HFFc6 (cell line): ENCODE data around the gene KCNB1. TPM values are rescaled to one million over a fixed set of nuclear protein-coding genes. Genes with fewer than 3 reads are reported as not detected.

Source experiments
- DNase-seq: peaks from one replicate; pipeline ENCODE4 v3.0.0-alpha.2; 2018
- H3K27ac Mint-ChIP-seq: 2 replicates; pipeline ENCODE4 v1.8.0; 2020; ENCODE audit warnings: mild to moderate bottlenecking, mixed read lengths
- H3K27me3 Mint-ChIP-seq: 2 replicates; pipeline ENCODE4 v1.8.0; 2021; ENCODE audit warnings: mild to moderate bottlenecking, moderate library complexity, mixed read lengths; ENCODE audit not compliant: insufficient read depth
- H3K36me3 Mint-ChIP-seq: 2 replicates; pipeline ENCODE4 v1.8.0; 2021; ENCODE audit warnings: low read depth, mixed read lengths
- H3K4me1 Mint-ChIP-seq: 2 replicates; pipeline ENCODE4 v1.8.0; 2020; ENCODE audit warnings: low read depth, mixed read lengths
- H3K4me3 Mint-ChIP-seq: 2 replicates; pipeline ENCODE4 v1.8.0; 2020; ENCODE audit warnings: mild to moderate bottlenecking, moderate library complexity, mixed read lengths
- H3K9me3 Mint-ChIP-seq: 2 replicates; pipeline ENCODE4 v1.8.0; 2020; ENCODE audit warnings: mild to moderate bottlenecking, mixed read lengths
- total RNA-seq, 6 experiments: library from RNA; stranded (reverse); fragmentation: NEBNext Ultra II Directional; extraction: Animal tissue kit (Norgen Biotek cat#: 25700); gene quantifications; 2 replicates in 1 of 6; 3 replicates in 5 of 6; pipeline ENCODE4 v1.2.3, GENCODE V29; 2021
- TF ChIP-seq, protein P1 (sequence below): fragments of 200-600 bp; sonication (generic); IDR thresholded peaks from 2 replicates; pipeline ENCODE4 v1.5.0; 2021; ENCODE audit warnings: antibody characterized with exemption, mild to moderate bottlenecking

The KCNB1 gene
- total RNA-seq, 6 experiments from 2014 or later, result 0.05 to 1.2 (median 0.20) TPM

DNA sequence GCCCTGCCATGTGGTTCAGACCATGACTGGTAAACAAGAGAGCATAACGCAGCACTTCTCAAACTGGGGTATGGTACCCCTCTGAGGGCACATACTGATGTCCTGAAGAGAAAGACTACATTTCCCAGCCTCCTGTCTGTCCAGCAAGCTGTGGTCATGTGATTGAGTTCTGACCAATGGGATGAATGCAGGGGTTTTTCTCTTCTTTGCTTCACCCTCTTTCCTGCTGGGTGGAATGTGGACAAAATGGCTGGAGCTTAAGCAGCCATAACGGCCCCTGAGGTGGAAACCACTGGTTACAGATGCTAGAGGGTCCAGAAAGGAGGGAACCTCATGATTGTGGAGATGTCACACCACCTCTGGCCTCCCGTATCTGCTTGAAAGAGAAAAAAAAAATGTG is 19.4 kb upstream of the KCNB1 start:
- H3K36me3 Mint-ChIP-seq, result no peaks in the 10 kb centered on the region
- no peak for DNase-seq
- no peak overlapping the region for H3K27ac Mint-ChIP-seq
- H3K9me3 Mint-ChIP-seq, result peaks cover 5% of the 10 kb centered on the region; the same call in 1 of the 2 replicates
- H3K27me3 Mint-ChIP-seq, result peaks cover 33% of the 10 kb centered on the region
- no peaks in the 10 kb centered on the region for H3K4me1 Mint-ChIP-seq
- H3K4me3 Mint-ChIP-seq, result no peak overlapping the region
- TF ChIP-seq, protein P1, sequence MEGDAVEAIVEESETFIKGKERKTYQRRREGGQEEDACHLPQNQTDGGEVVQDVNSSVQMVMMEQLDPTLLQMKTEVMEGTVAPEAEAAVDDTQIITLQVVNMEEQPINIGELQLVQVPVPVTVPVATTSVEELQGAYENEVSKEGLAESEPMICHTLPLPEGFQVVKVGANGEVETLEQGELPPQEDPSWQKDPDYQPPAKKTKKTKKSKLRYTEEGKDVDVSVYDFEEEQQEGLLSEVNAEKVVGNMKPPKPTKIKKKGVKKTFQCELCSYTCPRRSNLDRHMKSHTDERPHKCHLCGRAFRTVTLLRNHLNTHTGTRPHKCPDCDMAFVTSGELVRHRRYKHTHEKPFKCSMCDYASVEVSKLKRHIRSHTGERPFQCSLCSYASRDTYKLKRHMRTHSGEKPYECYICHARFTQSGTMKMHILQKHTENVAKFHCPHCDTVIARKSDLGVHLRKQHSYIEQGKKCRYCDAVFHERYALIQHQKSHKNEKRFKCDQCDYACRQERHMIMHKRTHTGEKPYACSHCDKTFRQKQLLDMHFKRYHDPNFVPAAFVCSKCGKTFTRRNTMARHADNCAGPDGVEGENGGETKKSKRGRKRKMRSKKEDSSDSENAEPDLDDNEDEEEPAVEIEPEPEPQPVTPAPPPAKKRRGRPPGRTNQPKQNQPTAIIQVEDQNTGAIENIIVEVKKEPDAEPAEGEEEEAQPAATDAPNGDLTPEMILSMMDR, result no peak

DNA sequence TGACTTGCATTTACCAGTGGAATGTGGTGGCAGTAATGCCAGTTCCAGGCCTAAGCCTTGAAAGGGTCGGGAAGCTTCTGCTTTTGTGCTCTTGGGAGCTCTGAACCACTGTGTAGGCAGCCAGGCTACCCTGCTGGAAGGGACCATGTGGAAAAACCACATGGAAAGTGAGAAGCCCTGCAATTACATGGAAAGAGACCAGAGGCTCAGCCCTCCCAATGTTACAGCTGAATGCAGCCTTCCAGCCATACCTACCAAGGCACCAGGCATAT is 14.9 kb upstream of the KCNB1 start:
- TF ChIP-seq, protein P1, result no peak
- DNase-seq, result no peak
- Mint-ChIP-seq H3K4me3 (no peak overlapping the region), H3K27ac (no peak overlapping the region), H3K36me3 (no peaks in the 10 kb centered on the region), H3K4me1 (no peaks in the 10 kb centered on the region), H3K27me3 (peaks cover 18% of the 10 kb centered on the region), H3K9me3 (peaks cover 5% of the 10 kb centered on the region; the same call in 1 of the 2 replicates)

GRCh38 chr20:49496553-49497397 is 14.3 kb upstream of the KCNB1 start:
- TF ChIP-seq, protein P1, result no peak
- Mint-ChIP-seq H3K9me3 (peaks cover 5% of the 10 kb centered on the region; the same call in 1 of the 2 replicates), H3K4me3 (no peak overlapping the region), H3K27ac (no peak overlapping the region), H3K27me3 (peaks cover 18% of the 10 kb centered on the region), H3K36me3 (no peaks in the 10 kb centered on the region), H3K4me1 (no peaks in the 10 kb centered on the region)
- no peak for DNase-seq

- no peak for DNase-seq
- Mint-ChIP-seq H3K36me3 (no peaks in the 10 kb centered on the region), H3K4me1 (no peaks in the 10 kb centered on the region), H3K27me3 (peaks cover 18% of the 10 kb centered on the region), H3K9me3 (peaks cover 5% of the 10 kb centered on the region; the same call in 1 of the 2 replicates), H3K4me3 (no peak overlapping the region), H3K27ac (no peak overlapping the region)
- TF ChIP-seq, protein P1, result no peak
These were observed 13.6 kb upstream of the KCNB1 start for GRCh38 chr20:49496043-49496442.

DNA sequence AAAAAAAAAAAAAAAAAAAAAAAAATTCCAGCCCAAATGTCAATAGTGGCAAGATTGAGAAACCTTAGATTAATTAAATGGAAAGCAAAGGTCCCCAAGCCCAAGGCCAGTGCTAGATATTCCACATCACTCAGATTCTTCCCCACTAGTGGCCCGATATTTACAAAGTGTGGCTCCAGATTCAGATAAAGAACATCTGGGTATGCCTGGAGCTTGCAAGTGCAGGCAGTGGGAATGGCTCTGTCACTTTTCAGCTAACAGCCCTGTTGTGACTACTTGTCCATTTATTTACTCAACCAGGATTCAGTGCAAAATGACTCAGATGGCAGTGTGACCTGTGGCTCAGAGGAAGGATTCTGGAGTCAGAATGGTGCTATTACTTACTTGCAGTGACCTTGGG is 8.2 kb upstream of the KCNB1 start:
- no peak overlapping the region for H3K4me3 Mint-ChIP-seq
- no peaks in the 10 kb centered on the region for H3K9me3 Mint-ChIP-seq
- H3K27ac Mint-ChIP-seq, result no peak overlapping the region
- TF ChIP-seq, protein P1, result no peak
- no peaks in the 10 kb centered on the region for H3K4me1 Mint-ChIP-seq
- peaks cover 11% of the 10 kb centered on the region for H3K27me3 Mint-ChIP-seq
- no peaks in the 10 kb centered on the region for H3K36me3 Mint-ChIP-seq
- no peak for DNase-seq
